GM19467 (cell line): Measurements from ENCODE around the gene RITA1.
A peak's percentile ranks its signal among the peaks of the same experiment; 100 is the strongest.
"Not testable (repeated sequence)": the region's sequence is repeated elsewhere in the genome, so short reads cannot be mapped to it uniquely, and the experiment has no call there.

Source experiments
- ATAC-seq: cut with Tn5 transposase; IDR thresholded peaks from one replicate; pipeline ENCODE4 v1.9.1; 2021; ENCODE audit warnings: mild to moderate bottlenecking, moderate library complexity; ENCODE audit not compliant: unreplicated experiment

The RITA1 gene, protein sequence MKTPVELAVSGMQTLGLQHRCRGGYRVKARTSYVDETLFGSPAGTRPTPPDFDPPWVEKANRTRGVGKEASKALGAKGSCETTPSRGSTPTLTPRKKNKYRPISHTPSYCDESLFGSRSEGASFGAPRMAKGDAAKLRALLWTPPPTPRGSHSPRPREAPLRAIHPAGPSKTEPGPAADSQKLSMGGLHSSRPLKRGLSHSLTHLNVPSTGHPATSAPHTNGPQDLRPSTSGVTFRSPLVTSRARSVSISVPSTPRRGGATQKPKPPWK

DNA sequence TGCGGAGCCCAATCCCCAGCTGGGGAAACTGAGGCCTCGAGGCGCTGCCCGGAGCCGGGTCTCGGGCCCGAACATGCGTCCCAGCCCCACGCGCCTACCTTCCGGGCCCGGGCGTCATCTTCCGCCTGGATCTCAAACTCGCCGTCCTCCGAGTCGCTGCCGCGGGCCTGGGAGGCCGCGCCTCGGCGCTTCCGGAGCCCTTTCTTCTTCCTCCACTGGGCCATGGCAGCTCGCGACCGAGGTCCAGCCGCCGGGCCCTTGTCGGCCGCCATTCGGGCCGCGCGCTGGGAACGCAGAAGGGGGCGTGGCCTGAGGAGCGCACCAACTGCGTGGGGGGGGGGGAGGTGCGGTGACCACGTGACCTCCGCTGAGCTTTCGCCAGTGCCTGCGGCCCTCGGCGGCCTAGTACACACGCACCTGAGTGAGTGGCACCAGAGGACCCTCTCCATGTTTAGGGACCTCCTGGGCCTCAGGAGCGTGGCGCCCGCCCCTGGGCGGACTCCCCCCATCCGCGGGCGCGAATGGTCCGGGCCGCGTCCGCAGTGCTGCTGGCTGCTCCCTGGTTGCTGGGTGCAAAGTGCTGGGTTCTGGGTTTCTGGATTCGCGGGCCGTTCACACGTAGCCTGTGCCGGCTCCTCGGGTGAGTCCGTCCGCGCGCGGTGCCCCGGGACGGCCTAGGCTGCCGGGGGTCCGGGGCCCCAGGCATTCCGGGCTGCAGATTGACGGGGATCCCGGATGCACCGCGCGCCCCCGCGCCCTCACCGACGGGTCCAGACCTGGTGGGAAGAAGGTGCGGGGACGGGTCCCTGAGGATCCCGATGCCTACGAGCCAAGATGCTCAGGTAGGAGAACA is at the start of gene RITA1, which contains the start of gene DDX54:
Gene RITA1 (plus strand): TSS at position 542 of the 853 bp plus-strand sequence. CDS start 1,026 bp downstream, outside the sequence.
Gene DDX54 (minus strand): TSS at position 299 of the 853 bp plus-strand sequence. CDS start 27 bp downstream, at position 272.
- peak; percentile 37 for ATAC-seq

DNA sequence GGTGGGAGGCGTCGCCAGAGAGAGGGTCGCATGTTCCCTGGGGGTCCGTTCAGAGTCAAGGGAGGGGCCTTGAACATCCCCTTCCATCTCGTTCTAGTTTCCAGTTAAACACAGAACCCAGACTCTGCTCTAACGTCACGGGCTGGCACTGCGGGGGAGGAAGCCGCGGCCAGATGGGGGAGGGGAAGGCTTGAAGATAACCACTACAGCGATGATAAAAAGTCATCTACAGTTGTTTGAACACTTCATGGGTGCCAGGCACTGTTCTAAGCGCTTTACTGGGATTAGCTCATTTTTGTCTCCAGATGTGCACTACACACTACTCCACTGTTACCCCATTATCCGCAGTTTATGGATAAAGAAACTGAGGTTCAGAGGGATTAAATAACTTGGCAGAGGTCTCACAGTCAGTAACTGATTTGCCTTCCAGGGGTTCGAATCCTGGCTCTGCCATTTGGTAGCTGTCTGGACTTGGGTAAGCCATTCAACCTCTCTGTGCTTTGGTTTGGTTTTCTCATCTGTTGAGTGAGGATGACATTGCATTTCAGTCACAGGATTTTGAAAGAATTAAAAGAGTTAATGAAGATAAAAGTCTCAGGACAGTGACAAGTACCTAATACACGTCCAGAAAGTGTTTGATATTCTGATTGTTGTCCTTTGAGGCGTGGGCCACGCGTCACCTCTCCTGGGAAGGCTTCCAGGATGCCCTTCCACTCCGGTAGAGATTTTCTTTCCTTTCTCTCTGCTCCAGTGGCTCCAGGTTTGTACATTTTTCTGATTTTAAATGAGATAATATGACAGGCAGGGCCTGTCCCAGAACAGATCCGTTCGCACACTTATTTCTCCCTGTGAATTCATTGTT is 49.2 kb upstream of the RITA1 start:
- no peak for ATAC-seq

DNA sequence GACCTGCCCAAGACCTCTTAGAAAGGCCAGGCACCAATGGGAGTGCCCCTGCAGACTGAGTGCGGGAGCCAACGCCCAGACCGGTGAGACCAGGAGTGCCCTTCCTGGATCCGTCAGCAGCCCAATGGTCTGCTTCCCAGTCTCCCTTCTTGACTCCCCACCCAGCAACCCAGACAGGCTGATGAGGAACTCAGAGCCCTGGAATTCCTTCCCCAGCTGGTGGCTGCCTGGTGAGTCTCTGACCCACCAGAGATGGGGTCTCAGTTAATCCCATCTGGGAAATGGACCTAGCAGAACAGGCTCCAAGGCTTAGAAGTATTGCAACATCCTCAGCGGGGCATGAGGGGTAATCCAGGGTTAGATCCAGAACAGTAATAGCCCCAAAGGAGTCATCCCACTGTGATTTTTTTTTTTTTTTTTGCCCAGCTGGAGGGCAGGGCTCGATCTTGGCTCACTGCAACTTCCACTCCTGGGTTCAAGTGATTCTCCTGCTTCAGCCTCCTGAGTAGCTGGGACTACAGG is 48.5 kb upstream of the RITA1 start:
- ATAC-seq, result no peak

DNA sequence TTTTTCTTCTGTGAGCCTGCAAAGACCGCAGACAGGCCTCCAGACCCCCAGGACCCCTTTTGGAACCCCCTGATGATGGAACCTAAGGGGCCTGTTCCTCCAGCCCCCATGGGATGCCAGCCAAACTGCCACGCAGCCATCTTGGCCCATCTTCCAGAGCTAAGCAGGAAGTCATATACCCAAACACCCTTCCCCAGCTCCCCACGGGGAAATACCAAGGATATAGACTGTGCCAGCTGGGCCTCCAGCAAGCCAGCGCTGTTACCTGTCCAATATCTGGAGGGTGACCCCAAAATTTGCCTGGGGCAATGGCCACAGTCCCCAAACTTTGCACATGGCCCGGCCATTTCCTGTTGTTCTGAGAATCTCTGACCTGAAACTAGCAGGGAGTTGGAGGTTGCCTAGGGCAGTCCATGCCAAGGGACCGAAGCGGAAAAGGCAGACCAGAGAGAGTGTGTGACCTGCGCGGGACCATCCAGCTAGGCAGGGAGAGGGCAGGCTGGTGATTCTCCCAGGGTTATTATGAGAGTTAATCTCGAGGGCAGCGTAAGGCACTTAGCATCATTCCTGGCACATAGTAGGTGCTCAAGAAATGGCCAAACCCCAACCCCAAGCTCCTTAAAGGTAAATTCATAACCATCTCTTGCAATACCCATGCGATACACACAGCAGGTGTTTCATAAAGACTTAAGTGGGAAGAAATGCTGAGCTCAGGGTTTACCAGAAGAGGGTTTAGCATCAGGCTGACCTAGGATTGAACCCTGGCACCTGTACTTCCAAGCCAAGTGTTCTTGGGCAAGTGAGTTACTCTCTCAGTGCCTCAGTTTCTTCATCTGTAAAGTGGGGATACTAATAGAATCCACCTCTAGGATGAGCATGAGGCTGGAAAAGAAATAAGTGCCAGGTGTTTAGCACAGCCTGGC is 47.4 kb upstream of the RITA1 start:
- no peak for ATAC-seq

DNA sequence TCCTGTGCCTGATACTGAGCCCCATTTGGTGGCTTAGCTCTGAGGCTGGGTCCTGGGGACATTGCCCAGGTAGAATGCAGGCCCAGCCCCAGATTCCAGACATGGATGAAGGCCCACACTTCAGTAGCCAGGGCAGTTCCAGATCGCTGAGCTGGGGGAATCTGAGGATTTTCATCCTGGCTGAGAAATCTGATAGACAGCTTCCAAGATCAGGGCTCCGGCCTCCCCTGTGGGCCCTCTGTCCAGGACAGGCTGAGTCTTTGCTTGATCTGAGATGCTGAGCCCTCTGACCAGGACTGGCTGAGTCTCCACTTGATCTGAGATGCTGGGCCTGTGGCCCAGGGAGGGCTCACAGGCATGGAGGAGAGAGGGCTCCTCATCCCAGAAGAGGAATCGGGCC is 46.7 kb upstream of the RITA1 start:
- no peak for ATAC-seq

DNA sequence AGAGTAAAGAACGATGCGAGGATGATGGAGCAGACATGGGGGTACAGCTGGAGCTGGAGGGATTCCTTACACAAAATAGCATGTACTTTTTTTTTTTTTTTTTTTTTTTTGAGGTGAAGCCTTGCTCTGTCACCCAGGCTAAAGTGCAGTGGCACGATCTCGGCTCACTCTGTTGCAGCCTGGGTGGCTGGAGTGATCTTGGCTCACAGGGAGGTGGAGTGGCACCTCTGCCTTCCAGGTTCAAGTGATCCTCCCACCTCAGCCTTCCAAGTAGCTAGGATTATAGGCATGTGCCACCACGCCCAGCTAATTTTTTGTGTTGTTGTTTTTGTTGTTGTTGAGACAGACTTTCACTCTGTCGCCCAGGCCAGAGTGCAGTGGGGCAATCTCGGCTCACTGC is 44.8 kb upstream of the RITA1 start:
- ATAC-seq, result no peak

DNA sequence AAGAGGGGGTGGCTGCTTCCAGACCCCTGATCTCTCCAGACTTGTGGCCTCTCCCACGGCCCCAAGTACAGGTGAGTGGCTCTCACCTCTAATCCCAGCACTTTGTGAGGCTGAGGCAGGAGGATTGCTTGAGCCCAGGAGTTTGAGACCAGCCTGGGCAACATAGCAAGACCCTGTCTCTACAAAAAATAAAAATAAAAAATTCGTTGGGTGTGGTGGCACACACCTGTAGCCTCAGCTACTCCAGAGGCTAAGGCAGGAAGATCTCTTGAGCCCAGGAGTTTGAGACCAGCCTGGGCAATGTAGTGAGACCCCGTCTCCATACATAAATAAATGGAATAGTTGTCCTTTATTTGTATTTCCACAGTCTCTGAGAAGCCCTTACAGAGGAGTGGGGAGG is 43.8 kb upstream of the RITA1 start:
- not testable (repeated sequence) for ATAC-seq

DNA sequence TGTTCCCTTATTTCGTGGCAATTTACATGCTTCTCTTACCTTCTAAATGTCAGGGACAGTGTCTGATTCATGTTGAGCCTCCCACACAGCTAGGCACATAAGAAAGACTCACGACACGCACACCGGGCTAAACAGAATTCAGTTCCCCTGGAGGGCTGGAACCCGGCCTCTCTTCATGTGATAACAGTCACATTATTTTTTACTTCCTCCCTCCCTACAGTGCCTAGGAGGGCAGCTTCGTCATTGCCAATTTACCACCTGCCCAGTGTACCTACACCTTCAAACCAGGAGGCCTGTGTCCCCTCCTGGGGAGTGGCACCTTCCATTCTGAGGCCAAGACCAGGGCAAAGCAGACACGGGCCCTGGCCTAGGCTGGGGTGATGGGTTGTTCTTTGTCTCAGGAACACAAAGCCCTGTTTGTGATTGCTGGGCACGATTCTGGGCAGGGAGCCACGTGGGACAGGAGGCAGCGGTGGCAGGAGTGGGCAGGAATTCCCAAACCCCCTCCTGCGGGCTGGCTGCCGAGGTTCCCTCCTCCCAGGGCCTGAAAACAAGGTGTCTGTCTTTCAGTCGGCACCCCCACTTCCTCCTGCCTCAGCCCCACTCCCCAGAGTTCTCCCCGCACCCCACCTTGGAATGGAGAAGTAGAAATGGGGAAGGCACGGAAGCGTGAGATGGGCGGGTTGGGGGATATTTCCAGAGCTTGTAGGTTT is 43.2 kb upstream of the RITA1 start:
- ATAC-seq, result no peak

DNA sequence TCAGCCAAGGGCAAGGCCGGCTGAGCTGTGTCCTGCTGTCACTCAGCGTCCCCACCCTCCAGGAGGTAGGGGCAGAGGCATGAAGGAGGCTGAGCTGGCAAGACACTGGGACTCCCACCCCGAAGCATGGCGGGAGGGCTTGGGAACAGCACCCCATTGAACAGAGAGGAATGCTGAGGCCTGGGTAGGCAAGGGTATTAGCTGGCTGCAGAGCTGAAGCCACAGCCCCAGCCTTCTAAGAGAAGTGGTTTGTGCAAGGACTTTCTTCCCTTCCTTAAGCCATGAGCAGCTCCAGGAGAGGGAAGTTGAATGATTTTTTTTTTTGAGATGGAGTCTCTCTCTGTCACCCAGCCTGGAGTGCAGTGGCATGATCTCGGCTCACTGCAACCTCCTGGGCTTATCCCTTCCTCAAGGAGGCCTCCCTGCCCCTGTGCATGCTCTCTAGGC is 42.6 kb upstream of the RITA1 start:
- no peak for ATAC-seq

DNA sequence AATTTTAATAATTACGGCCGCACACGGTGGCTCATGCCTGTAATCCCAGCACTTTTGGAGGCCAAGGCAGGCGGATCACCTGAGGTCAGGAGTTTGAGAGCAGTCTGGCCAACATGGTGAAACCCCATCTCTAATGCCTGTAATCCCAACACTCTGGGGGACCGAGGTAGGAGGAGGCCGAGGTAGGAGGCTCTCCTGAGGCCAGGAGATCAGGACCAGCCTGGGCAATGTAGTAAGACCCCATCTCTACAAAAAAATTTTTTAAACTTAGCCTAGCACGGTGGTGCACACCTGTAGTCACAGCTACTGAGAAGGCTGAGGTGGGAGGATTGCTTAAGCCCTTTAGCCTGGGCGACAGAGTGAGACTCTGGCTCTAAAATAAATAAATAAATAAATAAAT is 41.6 kb upstream of the RITA1 start:
- ATAC-seq, result no peak

DNA sequence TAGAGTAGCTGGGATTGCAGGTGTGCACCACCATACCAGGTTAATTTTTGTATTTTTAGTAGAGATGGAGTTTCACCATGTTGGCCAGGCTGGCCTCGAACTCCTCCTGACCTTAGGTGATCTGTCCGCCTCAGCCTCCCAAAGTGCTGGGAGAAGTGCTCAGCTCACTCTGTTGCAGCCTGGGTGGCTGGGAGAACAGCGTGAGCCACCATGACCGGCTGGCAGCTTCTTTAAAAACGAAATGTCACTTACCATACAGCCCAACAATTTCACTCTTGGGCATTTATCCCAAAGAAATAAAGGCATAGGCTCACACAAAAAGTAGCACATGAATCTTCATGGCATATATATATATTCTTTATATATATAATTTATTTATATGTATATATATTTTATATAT is 40.7 kb upstream of the RITA1 start:
- ATAC-seq, result no peak

DNA sequence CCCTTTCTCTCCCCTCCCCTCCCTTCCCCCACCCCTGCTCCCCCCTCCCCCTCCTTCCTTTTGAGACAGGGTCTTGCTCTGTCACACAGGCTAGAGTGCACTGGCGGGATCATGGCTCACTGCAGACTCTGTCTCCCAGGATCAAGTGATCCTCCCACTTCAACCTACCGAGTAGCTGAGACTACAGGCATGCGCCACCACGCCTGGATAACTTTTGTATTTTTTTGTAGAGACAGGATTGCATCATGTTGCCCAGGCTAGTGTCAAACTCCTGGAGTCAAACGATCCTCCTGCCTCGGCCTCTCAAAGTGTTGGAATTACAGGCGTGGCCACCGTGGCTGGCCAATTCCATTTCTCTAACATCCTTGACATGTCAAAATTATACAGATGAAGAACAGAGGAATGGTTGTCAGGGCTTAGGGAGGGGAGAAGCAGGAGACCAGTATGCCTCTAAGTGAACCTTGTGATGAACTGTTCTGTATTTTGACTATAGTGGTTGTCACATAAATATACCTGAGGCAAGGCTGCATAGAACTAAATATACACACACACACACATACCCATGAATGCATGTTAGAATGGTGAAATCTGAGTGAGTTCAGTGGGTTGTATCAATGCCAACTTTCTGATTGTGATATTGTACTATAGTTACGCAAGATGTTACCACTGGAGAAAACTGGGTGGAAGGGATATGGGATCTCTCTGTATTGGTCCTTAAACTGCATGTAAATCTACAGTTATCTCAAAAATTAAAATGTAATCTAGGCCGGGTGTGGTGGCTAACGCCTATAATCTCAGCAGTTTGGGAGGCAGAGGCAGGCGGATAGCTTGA is 39.6 kb upstream of the RITA1 start:
- ATAC-seq, result no peak

DNA sequence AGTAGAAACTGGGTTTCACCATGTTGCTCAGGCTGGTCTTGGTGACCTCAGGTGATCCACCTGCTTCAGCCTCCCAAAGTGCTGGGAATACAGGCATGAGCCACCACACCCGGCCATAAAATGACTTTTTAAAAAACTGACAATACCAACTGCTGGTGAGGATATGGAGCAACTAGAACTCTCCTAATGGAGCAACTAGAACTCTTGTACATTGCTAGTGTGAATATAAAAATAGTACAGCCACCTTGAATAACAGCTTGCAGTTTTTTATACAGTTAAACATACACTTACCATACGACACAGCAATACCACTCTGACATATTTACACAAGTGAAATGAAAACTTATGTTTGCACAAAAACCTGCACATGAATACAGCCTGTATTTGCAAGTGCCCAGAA is 38.5 kb upstream of the RITA1 start:
- ATAC-seq, result no peak

DNA sequence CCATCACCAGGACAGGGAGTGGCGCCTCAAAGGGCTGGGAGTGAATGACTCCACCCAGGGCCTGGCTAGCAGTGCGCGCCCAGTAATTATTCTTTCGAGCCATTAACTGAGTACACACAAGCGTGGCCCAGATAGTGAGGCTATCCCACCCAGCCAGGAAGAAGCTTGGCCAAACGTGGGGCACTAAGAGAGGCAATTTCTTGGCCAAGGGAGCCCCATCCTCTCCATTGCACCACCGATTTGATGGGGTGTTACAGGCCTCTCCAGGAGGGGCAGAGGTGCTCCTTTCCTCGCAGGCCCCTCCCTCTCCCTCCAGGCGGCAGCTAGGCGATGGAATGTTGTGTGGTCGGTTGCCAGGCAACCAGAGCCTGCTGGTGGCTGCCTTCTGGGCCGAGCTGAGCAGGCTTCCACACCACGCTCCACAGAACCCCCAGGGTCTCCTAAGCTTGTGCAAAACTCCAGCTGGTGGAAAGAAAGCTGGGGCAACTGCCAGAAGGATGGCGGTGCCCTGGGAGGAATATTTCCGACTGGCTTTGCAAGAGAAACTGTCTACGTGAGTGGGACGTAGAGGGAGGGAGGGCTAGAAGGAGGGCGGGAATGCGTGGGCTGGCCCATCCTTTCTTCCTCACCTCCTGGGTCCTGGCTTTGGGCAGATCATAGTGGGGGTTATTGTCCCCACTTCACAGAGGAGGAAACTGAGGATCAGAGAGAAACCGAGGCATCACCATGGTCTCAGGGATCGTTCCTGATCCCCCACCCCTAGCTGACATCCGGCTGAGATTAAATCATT is 36.0 kb upstream of the RITA1 start, which contains the start of gene CFAP73:
Gene CFAP73 (plus strand): TSS at position 364 of the 790 bp plus-strand sequence. CDS start 134 bp downstream, at position 498.
- ATAC-seq, result no peak

DNA sequence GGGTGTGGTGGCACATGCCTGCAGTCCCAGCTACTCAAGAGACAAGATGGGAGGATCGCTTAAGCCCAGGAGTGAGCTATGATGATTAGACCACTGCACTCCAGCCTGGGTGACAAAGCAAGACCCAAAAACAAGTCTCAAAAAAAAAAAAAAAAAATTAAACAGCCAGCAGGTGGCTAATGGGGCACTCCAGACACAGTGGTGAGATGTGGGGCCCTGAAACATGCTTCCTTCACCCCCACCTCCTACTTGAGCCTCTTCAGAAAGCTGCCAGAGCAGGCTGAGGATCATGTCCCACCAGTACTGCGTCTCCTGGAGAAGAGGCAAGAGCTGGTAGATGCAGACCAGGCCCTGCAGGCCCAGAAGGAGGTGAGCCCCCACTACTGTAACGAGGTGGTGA is 33.9 kb upstream of the RITA1 start:
- ATAC-seq, result no peak

DNA sequence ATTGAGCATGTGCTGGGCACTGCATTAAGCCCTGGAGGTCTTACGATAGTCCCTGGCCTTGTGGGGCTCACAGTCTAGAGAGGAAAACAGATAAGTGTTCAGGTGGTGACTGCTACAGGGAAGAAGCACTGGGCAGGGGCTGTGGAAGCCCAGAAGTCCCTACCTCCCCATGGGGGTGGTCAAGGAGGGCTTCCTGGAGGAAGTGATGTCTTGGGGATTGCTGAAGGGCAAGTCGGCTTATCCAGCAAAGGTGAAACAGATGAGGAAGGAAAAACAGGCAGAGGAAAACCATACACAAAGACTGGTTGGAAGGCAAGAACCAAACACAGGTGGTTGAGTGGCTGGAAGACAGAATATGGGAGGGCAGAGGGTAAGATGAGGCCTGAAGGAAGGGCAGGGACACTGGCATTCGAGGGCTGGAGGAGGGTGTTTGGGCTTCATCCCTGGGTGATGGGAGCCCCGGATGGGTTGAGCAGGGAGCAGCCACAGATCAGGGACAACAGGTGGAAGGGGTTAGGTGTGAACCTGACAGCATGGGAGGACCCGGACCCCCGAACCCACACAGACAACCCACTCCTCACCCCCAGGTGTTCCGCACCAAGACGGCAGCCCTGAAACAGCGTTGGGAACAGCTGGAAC is 33.2 kb upstream of the RITA1 start:
- no peak for ATAC-seq
